Prostate gland (tissue), 2 donors: Measurements from ENCODE around the gene SLC6A7. TPM values are rescaled to one million over a fixed set of nuclear protein-coding genes. Genes with fewer than 3 reads are reported as not detected.
"Not testable (repeated sequence)": the region's sequence is repeated elsewhere in the genome, so short reads cannot be mapped to it uniquely, and the experiment has no call there.

Source experiments
- DNase-seq: peaks from one replicate; pipeline ENCODE4 v3.0.0-alpha.2; 2019; ENCODE audit warnings: low spot score
- H3K27ac ChIP-seq, 2 donors: fragments of 200-600 bp; sonication (generic); 2 replicates each; pipeline ENCODE4 v1.5.1; 2017 to 2019
- H3K27me3 ChIP-seq: fragments of 200-600 bp; sonication (generic); replicated peaks from 2 replicates; pipeline ENCODE4 v1.5.1; 2019; ENCODE audit not compliant: insufficient read depth
- H3K36me3 ChIP-seq, 2 donors: fragments of 200-600 bp; sonication (generic); 1 replicate in 1 of 2; 2 replicates in 1 of 2; pipeline versions ENCODE4 v1.5.1 to v1.8.1; 2017 to 2019
- H3K4me1 ChIP-seq: fragments of 200-600 bp; sonication (generic); replicated peaks from 2 replicates; pipeline ENCODE4 v1.5.1; 2019
- H3K4me3 ChIP-seq, 2 donors: fragments of 200-600 bp; sonication (generic); 2 replicates each; pipeline ENCODE4 v1.5.1; 2017 to 2019
- H3K9me3 ChIP-seq: fragments of 200-600 bp; sonication (generic); 2 replicates; pipeline ENCODE4 v1.5.1; 2017
- CTCF ChIP-seq, 4 experiments: fragments of 200-600 bp in 2 of 4; fragments of 450-650 bp in 2 of 4; sonication (generic) in 2 of 4; IDR thresholded peaks; 1 replicate in 3 of 4; 2 replicates in 1 of 4; pipeline ENCODE4 v1.5.1; 2016 to 2019; ENCODE audit warnings: antibody characterized with exemption in 4 of 4, mild to moderate bottlenecking in 2 of 4, moderate library complexity in 2 of 4
- POLR2A ChIP-seq: fragments of 450-650 bp; IDR thresholded peaks from one replicate; pipeline ENCODE4 v1.6.1; 2016; ENCODE audit warnings: antibody characterized with exemption, mild to moderate bottlenecking
- POLR2AphosphoS5 ChIP-seq: sonication (generic); formaldehyde crosslinking; IDR thresholded peaks from one replicate; pipeline ENCODE4 v1.6.1; 2017; ENCODE audit warnings: antibody characterized with exemption
- WGBS: methylation state at CpG from one replicate; pipeline ENCODE4 v1.1.5; 2018; 5-methylcytosine and 5-hydroxymethylcytosine counted together
- intact Hi-C: fragments of 100-400 bp; cut with DNase I; formaldehyde crosslinking; loops from one replicate; pipeline ENCODE4 v1.14.2; 2022
- total RNA-seq, 2 donors: library from RNA; depleted of rRNA; stranded (reverse); fragments of >200 nt; gene quantifications; one replicate each; pipeline ENCODE4 v1.1.0, GENCODE V29; 2016

The SLC6A7 gene
- total RNA-seq, 2 donors from 2014 or later: not detected

GRCh38 chr5:150245111-150245789, 55.4 kb downstream of the SLC6A7 start:
- no peaks in the 10 kb centered on the region for H3K4me1 ChIP-seq
- no peak overlapping the region for H3K27ac ChIP-seq
- H3K27me3 ChIP-seq: no peaks in the 10 kb centered on the region
- DNase-seq: no peak
- intact Hi-C loops: no loop called here
- TF ChIP-seq POLR2A: no peak
- TF ChIP-seq POLR2AphosphoS5: no peak
- no peak for TF ChIP-seq CTCF (IDR thresholded peaks at IDR 0.05)
- H3K4me3 ChIP-seq: no peak overlapping the region
- H3K36me3 ChIP-seq: no peaks in the 10 kb centered on the region
- no peaks in the 10 kb centered on the region for H3K9me3 ChIP-seq
- 78% methylated on average over 16 of the region's 18 CpGs for WGBS

GRCh38 chr5:150245808-150246207, 55.9 kb downstream of the SLC6A7 start:
- H3K4me3 ChIP-seq: no peak overlapping the region
- DNase-seq: no peak
- intact Hi-C loops: no loop called here
- 85% methylated on average over 3 of the region's 3 CpGs for WGBS
- H3K27me3 ChIP-seq: no peaks in the 10 kb centered on the region
- H3K9me3 ChIP-seq: no peaks in the 10 kb centered on the region
- no peak overlapping the region for H3K27ac ChIP-seq
- H3K36me3 ChIP-seq: no peaks in the 10 kb centered on the region
- H3K4me1 ChIP-seq: no peaks in the 10 kb centered on the region
- TF ChIP-seq CTCF (IDR thresholded peaks at IDR 0.05) (no peak), POLR2A (no peak), POLR2AphosphoS5 (no peak)

- no peak overlapping the region for H3K4me3 ChIP-seq
- DNase-seq: no peak
- no peaks in the 10 kb centered on the region for H3K27me3 ChIP-seq
- WGBS: 83% methylated on average over 5 of the region's 5 CpGs
- intact Hi-C loops: no loop called here
- H3K4me1 ChIP-seq: no peaks in the 10 kb centered on the region
- no peak overlapping the region for H3K27ac ChIP-seq
- H3K9me3 ChIP-seq: no peaks in the 10 kb centered on the region
- no peaks in the 10 kb centered on the region for H3K36me3 ChIP-seq
- TF ChIP-seq CTCF (IDR thresholded peaks at IDR 0.05) (no peak), POLR2A (no peak), POLR2AphosphoS5 (no peak)
Measured at GRCh38 chr5:150246429-150246828, 56.6 kb downstream of the SLC6A7 start.

- H3K4me3 ChIP-seq: no peak overlapping the region
- no peaks in the 10 kb centered on the region for H3K9me3 ChIP-seq
- H3K27ac ChIP-seq: no peak overlapping the region
- WGBS: 84% methylated on average over 5 of the region's 5 CpGs
- intact Hi-C loops: no loop called here
- no peaks in the 10 kb centered on the region for H3K36me3 ChIP-seq
- no peak for DNase-seq
- TF ChIP-seq POLR2A: no peak
- TF ChIP-seq POLR2AphosphoS5: no peak
- TF ChIP-seq CTCF (IDR thresholded peaks at IDR 0.05): no peak
- H3K4me1 ChIP-seq: no peaks in the 10 kb centered on the region
- H3K27me3 ChIP-seq: no peaks in the 10 kb centered on the region
Measured at GRCh38 chr5:150246835-150247234, 57.0 kb downstream of the SLC6A7 start.

- Histone ChIP-seq H3K9me3 (no peaks in the 10 kb centered on the region), H3K36me3 (no peaks in the 10 kb centered on the region), H3K4me1 (no peaks in the 10 kb centered on the region), H3K4me3 (no peak overlapping the region), H3K27me3 (no peaks in the 10 kb centered on the region), H3K27ac (no peak overlapping the region)
- TF ChIP-seq CTCF (IDR thresholded peaks at IDR 0.05) (no peak), POLR2AphosphoS5 (no peak), POLR2A (no peak)
- intact Hi-C loops: no loop called here
- WGBS: 95% methylated on average over 9 of the region's 9 CpGs
- no peak for DNase-seq
Measured at GRCh38 chr5:150247726-150248125, 57.9 kb downstream of the SLC6A7 start.

- H3K4me1 ChIP-seq, H3K27ac ChIP-seq, intact Hi-C loops, DNase-seq, H3K4me3 ChIP-seq, H3K9me3 ChIP-seq, H3K27me3 ChIP-seq, H3K36me3 ChIP-seq: not testable (repeated sequence)
- 84% methylated on average over 6 of the region's 6 CpGs for WGBS
Measured at GRCh38 chr5:150248493-150248892, 58.6 kb downstream of the SLC6A7 start.
